Vagina (tissue), 2 donors: ENCODE data around the gene TEAD1. TPM values are rescaled to one million over a fixed set of nuclear protein-coding genes. Genes with fewer than 3 reads are reported as not detected.

ENCODE experiments used
- DNase-seq, 2 donors: peaks; one replicate each; pipeline ENCODE4 v3.0.0-alpha.2; 2017; ENCODE audit errors: extremely low spot score in 2 of 2
- H3K27ac ChIP-seq: fragments of 200-600 bp; sonication (generic); one replicate; pipeline ENCODE4 v1.5.1; 2019
- H3K27me3 ChIP-seq: fragments of 200-600 bp; sonication (generic); one replicate; pipeline ENCODE4 v1.5.1; 2019
- H3K36me3 ChIP-seq, 2 donors: fragments of 200-600 bp; sonication (generic); one replicate each; pipeline ENCODE4 v1.5.1; 2017 to 2019
- H3K4me1 ChIP-seq: fragments of 200-600 bp; sonication (generic); one replicate; pipeline ENCODE4 v1.5.1; 2019
- H3K4me3 ChIP-seq, 2 donors: fragments of 200-600 bp; sonication (generic); 1 replicate in 1 of 2; 2 replicates in 1 of 2; pipeline ENCODE4 v1.5.1; 2016 to 2019
- H3K9me3 ChIP-seq: fragments of 200-600 bp; sonication (generic); one replicate; pipeline ENCODE4 v1.5.1; 2019
- CTCF ChIP-seq, 3 experiments: fragments of 450-650 bp in 2 of 3; fragments of 200-600 bp in 1 of 3; sonication (generic) in 1 of 3; IDR thresholded peaks; one replicate each; pipeline ENCODE4 v1.5.1; 2017 to 2019; ENCODE audit warnings: antibody characterized with exemption in 3 of 3, mild to moderate bottlenecking in 2 of 3, moderate library complexity in 2 of 3
- POLR2A ChIP-seq, 2 donors: fragments of 450-650 bp; IDR thresholded peaks; one replicate each; pipeline ENCODE4 v1.6.1; 2017; ENCODE audit warnings: antibody characterized with exemption in 2 of 2, mild to moderate bottlenecking in 2 of 2, moderate library complexity in 2 of 2
- POLR2AphosphoS5 ChIP-seq, 2 donors: sonication (generic); formaldehyde crosslinking; IDR thresholded peaks; one replicate each; pipeline ENCODE4 v1.9.0; 2017; ENCODE audit warnings: antibody characterized with exemption in 2 of 2, mild to moderate bottlenecking in 2 of 2, low read depth in 1 of 2; ENCODE audit not compliant: insufficient read depth in 1 of 2
- intact Hi-C: fragments of 100-400 bp; cut with DNase I; formaldehyde crosslinking; loops from one replicate; pipeline ENCODE4 v1.15.1; 2023
- total RNA-seq: library from RNA; depleted of rRNA; stranded (reverse); fragments of >200 nt; gene quantifications from one replicate; pipeline ENCODE4 v1.2.3, GENCODE V29; 2016

The TEAD1 gene
- total RNA-seq, 1 donor from 2014 or later = 50.3 TPM

DNA sequence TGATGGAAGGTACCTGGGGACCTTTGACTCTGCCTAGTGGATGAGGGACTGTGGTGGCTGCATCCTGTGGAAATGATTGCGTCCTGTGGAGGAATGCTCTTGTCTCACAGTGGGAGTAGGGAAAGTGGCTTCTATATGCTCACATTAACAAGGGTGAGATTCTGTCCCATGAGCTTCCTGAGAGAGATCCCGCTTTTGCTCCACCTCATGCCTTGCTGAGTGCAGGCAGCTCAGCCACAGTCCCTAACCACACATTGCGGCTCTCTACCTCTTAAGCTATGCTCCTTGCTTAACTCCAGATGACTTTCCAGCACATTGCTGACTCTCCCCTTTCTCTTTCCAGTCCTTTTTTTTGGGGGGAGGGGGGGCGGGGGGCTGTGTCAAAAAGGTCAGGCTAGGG lies 45.0 kb downstream of the TEAD1 start:
- Histone ChIP-seq H3K4me3 (no peak overlapping the region), H3K36me3 (no peaks in the 10 kb centered on the region), H3K4me1 (peaks cover 25% of the 10 kb centered on the region), H3K27me3 (no peaks in the 10 kb centered on the region), H3K27ac (no peak overlapping the region), H3K9me3 (no peaks in the 10 kb centered on the region)
- TF ChIP-seq CTCF (IDR thresholded peaks at IDR 0.05) (no peak), POLR2A (IDR thresholded peaks at IDR 0.05) (no peak), POLR2AphosphoS5 (IDR thresholded peaks at IDR 0.05; ENCODE audit: insufficient read depth in 1 of 2, low read depth in 1 of 2) (no peak)
- intact Hi-C loops = no loop called here
- DNase-seq = no peak

- Histone ChIP-seq H3K4me1 (peaks cover 42% of the 10 kb centered on the region), H3K36me3 (no peaks in the 10 kb centered on the region), H3K4me3 (no peak overlapping the region), H3K27me3 (no peaks in the 10 kb centered on the region), H3K9me3 (no peaks in the 10 kb centered on the region), H3K27ac (no peak overlapping the region)
- no peak for DNase-seq
- TF ChIP-seq CTCF (IDR thresholded peaks at IDR 0.05) (no peak), POLR2A (IDR thresholded peaks at IDR 0.05) (no peak), POLR2AphosphoS5 (IDR thresholded peaks at IDR 0.05; ENCODE audit: insufficient read depth in 1 of 2, low read depth in 1 of 2) (no peak)
- intact Hi-C loops = loop anchor here (10.0 kb wide), 1 partner anchor 1277 kb away; no protein-coding TSS in a partner anchor
Measured at GRCh38 chr11:12721816-12722604, 47.8 kb downstream of the TEAD1 start.

- H3K4me1 ChIP-seq = peaks cover 56% of the 10 kb centered on the region
Measured at GRCh38 chr11:12723421-12724300, 49.4 kb downstream of the TEAD1 start.

DNA sequence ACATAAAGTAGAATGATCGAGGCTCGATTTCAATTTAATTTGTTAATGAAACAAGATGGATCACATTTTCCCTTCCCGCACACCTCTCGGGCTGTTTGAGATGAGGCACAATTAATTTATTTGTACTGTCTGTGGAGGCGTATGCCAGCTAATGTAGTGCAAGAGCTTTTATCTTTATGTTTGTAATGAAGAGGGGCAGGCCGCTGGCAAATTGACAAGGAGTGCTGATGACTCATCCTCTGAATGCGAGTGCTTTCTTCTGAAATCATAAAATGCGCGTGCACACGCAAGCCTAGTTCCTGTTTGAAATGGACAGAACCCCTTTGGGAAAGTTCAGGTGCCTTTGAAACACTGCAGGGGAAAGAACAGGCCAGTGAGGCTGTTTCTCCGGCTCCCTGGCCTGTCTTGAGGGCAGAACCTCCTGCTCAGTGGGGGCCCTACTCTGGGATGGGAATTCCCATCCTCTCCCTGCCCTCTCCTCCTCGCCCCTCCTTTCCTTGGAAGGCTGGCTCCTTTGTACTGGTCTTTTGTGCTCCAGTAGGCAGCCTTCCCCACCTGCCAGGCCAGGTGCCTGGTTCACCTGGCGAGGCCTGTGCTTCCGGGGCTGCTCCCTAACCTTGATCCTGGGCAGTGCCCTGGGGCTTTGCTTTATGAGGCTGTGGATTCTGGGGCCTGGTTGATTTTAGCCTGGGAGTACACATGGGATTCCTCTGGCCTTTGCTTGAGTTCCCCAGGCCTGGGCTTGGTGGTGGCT lies 50.3 kb downstream of the TEAD1 start:
- Histone ChIP-seq H3K9me3 (no peaks in the 10 kb centered on the region), H3K27ac (peak overlapping the region; percentile 73), H3K4me3 (no peak overlapping the region), H3K36me3 (no peaks in the 10 kb centered on the region), H3K27me3 (no peaks in the 10 kb centered on the region), H3K4me1 (peaks cover 56% of the 10 kb centered on the region)
- TF ChIP-seq CTCF (IDR thresholded peaks at IDR 0.05) (no peak), POLR2AphosphoS5 (IDR thresholded peaks at IDR 0.05; ENCODE audit: insufficient read depth in 1 of 2, low read depth in 1 of 2) (peak; percentile 25 to 89), POLR2A (IDR thresholded peaks at IDR 0.05) (no peak)
- DNase-seq = no peak
- intact Hi-C loops = loop anchor here (10.0 kb wide), 1 partner anchor 1280 kb away; no protein-coding TSS in a partner anchor

More at GRCh38 chr11:12723421-12724300, 49.4 kb downstream of the TEAD1 start:
- Histone ChIP-seq H3K4me3 (no peak overlapping the region), H3K27me3 (no peaks in the 10 kb centered on the region), H3K36me3 (no peaks in the 10 kb centered on the region), H3K27ac (peak overlapping the region; percentile 73), H3K9me3 (no peaks in the 10 kb centered on the region)
- TF ChIP-seq POLR2A (IDR thresholded peaks at IDR 0.05) (no peak), POLR2AphosphoS5 (IDR thresholded peaks at IDR 0.05; ENCODE audit: insufficient read depth in 1 of 2, low read depth in 1 of 2) (peak in 1 of 2 donors; percentile 48), CTCF (IDR thresholded peaks at IDR 0.05) (no peak)
- intact Hi-C loops = loop anchor here (10.0 kb wide), 1 partner anchor 1279 kb away; no protein-coding TSS in a partner anchor
- DNase-seq = no peak
